Measurements from ENCODE around the gene MICAL2.

The MICAL2 gene

DNA sequence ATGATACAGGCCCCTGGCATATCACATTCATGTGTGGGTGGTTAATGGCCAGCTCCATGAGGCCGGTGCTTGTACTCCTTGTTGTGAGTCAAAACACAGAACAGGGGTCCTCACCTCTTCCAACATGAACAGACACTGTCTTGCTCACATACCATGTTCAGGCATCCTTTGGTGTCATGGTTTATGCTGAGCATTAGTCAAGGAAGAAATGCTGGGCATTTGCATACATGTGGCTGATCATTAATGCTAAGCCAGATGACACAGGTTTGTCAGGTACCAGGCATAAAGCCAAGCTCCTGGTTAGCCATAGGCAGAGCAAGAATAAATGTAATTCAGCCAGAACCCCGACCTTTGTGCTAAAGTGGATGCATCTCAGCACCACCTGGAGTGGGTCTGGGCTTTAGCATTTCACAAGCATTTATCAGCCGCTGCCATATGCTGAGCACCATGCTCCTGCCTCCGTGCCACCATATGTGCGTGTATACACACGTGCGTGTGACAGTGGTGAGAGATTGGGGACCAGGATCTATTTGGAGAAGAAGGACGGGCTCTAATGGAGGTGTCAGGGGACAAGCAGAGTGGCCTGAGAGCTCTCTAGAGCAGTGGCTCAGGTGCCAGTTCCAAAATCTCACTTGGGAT lies 55.0 kb downstream of the MICAL2 start:
- TF ChIP-seq TAF1 (IDR thresholded peaks at IDR 0.05; ENCODE audit: low read depth) (no peak), TEAD4 (IDR thresholded peaks at IDR 0.05) (no peak), NFIC (IDR thresholded peaks at IDR 0.05) (no peak), EGR1 (IDR thresholded peaks at IDR 0.05) (no peak), CREB1 (IDR thresholded peaks at IDR 0.05; ENCODE audit: low read depth) (no peak), TCF12 (IDR thresholded peaks at IDR 0.05; ENCODE audit: low read depth) (no peak), ZBTB7A (IDR thresholded peaks at IDR 0.05; ENCODE audit: low read depth) (no peak), FOXM1 (IDR thresholded peaks at IDR 0.05; ENCODE audit: borderline replicate concordance, low read depth) (no peak), YY1 (IDR thresholded peaks at IDR 0.05; ENCODE audit: low read depth) (no peak), RAD21 (IDR thresholded peaks at IDR 0.05; ENCODE audit: low read depth) (no peak), CEBPB (IDR thresholded peaks at IDR 0.05) (no peak), EP300 (IDR thresholded peaks at IDR 0.05; ENCODE audit: borderline replicate concordance) (no peak)
- TF ChIP-seq, protein P1, sequence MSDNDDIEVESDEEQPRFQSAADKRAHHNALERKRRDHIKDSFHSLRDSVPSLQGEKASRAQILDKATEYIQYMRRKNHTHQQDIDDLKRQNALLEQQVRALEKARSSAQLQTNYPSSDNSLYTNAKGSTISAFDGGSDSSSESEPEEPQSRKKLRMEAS (IDR thresholded peaks at IDR 0.05): no peak
- TF ChIP-seq, protein P2, sequence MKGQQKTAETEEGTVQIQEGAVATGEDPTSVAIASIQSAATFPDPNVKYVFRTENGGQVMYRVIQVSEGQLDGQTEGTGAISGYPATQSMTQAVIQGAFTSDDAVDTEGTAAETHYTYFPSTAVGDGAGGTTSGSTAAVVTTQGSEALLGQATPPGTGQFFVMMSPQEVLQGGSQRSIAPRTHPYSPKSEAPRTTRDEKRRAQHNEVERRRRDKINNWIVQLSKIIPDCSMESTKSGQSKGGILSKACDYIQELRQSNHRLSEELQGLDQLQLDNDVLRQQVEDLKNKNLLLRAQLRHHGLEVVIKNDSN (IDR thresholded peaks at IDR 0.05): no peak
- TF ChIP-seq, protein P3, sequence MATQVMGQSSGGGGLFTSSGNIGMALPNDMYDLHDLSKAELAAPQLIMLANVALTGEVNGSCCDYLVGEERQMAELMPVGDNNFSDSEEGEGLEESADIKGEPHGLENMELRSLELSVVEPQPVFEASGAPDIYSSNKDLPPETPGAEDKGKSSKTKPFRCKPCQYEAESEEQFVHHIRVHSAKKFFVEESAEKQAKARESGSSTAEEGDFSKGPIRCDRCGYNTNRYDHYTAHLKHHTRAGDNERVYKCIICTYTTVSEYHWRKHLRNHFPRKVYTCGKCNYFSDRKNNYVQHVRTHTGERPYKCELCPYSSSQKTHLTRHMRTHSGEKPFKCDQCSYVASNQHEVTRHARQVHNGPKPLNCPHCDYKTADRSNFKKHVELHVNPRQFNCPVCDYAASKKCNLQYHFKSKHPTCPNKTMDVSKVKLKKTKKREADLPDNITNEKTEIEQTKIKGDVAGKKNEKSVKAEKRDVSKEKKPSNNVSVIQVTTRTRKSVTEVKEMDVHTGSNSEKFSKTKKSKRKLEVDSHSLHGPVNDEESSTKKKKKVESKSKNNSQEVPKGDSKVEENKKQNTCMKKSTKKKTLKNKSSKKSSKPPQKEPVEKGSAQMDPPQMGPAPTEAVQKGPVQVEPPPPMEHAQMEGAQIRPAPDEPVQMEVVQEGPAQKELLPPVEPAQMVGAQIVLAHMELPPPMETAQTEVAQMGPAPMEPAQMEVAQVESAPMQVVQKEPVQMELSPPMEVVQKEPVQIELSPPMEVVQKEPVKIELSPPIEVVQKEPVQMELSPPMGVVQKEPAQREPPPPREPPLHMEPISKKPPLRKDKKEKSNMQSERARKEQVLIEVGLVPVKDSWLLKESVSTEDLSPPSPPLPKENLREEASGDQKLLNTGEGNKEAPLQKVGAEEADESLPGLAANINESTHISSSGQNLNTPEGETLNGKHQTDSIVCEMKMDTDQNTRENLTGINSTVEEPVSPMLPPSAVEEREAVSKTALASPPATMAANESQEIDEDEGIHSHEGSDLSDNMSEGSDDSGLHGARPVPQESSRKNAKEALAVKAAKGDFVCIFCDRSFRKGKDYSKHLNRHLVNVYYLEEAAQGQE (IDR thresholded peaks at IDR 0.05; ENCODE audit: low read depth): no peak

DNA sequence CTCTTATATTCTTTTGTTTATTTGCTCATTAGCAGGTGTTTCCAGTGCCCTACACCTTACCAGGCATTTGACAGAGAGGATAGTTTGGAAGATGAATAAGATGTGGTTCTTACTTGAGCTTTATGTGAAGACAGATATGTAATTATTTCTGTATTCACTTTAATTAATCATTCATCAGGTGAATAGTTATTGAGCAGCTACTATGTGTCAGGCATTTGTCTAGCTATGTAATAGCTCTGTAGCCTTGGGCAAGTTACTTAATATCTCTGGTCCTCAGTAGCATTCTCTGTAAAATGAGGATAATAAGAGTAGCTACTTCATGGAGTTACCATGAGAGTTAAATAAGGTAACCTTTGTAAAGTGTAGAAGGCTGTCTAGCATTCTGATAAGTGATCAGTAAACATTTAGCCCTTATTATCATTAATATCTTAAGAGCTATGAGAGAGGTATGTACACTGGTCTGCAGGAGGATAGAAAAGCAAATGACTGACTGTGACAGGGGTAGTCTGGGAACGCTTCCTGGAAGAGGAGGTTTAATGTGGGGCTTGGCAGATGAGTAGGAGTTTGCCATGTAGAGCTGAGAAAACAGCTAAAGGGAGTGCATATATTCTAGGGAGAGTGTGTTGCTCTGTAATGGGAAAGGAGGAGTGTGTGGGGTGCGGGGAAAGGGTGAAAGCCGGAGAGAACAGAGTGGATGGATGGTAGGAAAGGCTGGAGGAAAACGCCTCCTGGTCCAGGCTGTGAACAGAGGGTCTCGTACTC lies 56.1 kb downstream of the MICAL2 start:
- TF ChIP-seq CEBPB (IDR thresholded peaks at IDR 0.05) (no peak), TEAD4 (IDR thresholded peaks at IDR 0.05) (no peak), EP300 (IDR thresholded peaks at IDR 0.05; ENCODE audit: borderline replicate concordance) (no peak), RAD21 (IDR thresholded peaks at IDR 0.05; ENCODE audit: low read depth) (no peak), EGR1 (IDR thresholded peaks at IDR 0.05) (no peak), CREB1 (IDR thresholded peaks at IDR 0.05; ENCODE audit: low read depth) (no peak), YY1 (IDR thresholded peaks at IDR 0.05; ENCODE audit: low read depth) (no peak), NFIC (IDR thresholded peaks at IDR 0.05) (no peak), ZBTB7A (IDR thresholded peaks at IDR 0.05; ENCODE audit: low read depth) (no peak), TAF1 (IDR thresholded peaks at IDR 0.05; ENCODE audit: low read depth) (no peak), FOXM1 (IDR thresholded peaks at IDR 0.05; ENCODE audit: borderline replicate concordance, low read depth) (no peak)
- TF ChIP-seq, protein P1 (IDR thresholded peaks at IDR 0.05): no peak
- TF ChIP-seq, protein P3 (IDR thresholded peaks at IDR 0.05; ENCODE audit: low read depth): no peak

DNA sequence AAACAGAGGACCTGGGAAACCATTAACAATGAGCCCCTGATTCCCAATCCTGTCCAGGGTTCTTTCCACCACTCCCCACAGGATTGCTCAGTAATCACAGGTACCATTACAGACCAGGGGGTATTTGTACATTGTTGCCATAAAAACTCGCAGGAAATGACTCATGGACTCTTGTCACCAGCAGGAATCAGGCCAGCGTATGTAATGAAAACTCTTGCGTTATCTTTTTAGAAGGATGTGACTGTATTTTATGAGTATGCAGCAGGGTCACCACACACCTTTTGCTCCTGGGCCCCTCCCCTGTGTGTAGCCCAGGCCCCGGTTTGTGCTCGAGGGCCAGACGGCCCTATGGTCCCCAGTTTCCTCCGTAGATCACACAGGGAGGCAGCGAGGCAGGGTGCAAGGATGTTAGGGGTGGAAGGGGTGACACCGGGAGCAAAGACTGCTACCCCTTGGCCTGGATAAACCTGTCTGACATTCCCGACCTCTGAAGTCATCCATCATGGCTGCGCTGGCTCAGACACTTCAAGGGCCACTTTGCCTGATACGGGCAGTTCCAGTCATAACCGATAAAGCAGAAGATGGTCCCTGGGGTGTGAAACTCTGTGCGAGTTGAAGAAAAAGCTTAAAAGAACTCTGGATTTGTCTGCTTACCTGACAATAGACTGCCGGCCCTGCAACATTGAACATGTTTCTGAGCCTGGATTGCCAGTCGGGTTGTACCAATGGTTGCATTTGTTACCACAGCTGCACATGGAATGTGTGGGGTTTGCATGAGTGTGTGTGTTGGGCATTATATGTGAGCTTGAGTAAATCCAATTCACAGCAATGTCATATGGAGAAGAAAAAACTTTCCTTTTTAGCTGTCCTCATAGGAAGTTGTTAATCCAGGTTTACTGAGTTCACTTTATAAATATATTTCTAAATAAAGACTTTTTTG lies 56.9 kb downstream of the MICAL2 start:
- TF ChIP-seq CREB1 (IDR thresholded peaks at IDR 0.05; ENCODE audit: low read depth) (no peak), EGR1 (IDR thresholded peaks at IDR 0.05) (no peak), NFIC (IDR thresholded peaks at IDR 0.05) (peak; percentile 71), EP300 (IDR thresholded peaks at IDR 0.05; ENCODE audit: borderline replicate concordance) (peak; percentile 86), TAF1 (IDR thresholded peaks at IDR 0.05; ENCODE audit: low read depth) (no peak), TEAD4 (IDR thresholded peaks at IDR 0.05) (peak; percentile 29), YY1 (IDR thresholded peaks at IDR 0.05; ENCODE audit: low read depth) (peak; percentile 68), TCF12 (IDR thresholded peaks at IDR 0.05; ENCODE audit: low read depth) (peak; percentile 74), FOXM1 (IDR thresholded peaks at IDR 0.05; ENCODE audit: borderline replicate concordance, low read depth) (no peak), ZBTB7A (IDR thresholded peaks at IDR 0.05; ENCODE audit: low read depth) (no peak), RAD21 (IDR thresholded peaks at IDR 0.05; ENCODE audit: low read depth) (0 out of 2 replicates have a peak, but pooled peaks have one; percentile 1), CEBPB (IDR thresholded peaks at IDR 0.05) (peak; percentile 50; the same call in 1 of the 2 replicates)
- TF ChIP-seq, protein P2 (IDR thresholded peaks at IDR 0.05): no peak
- TF ChIP-seq, protein P1 (IDR thresholded peaks at IDR 0.05): no peak
- TF ChIP-seq, protein P3 (IDR thresholded peaks at IDR 0.05; ENCODE audit: low read depth): no peak

Data from Ishikawa (cell line).